HG03378 (cell line): ENCODE measurements around the gene STH.

Experiments used
- ATAC-seq: cut with Tn5 transposase; IDR thresholded peaks from one replicate; pipeline ENCODE4 v1.9.1; 2021; ENCODE audit warnings: mild to moderate bottlenecking, moderate library complexity; ENCODE audit not compliant: unreplicated experiment

STH gene

DNA sequence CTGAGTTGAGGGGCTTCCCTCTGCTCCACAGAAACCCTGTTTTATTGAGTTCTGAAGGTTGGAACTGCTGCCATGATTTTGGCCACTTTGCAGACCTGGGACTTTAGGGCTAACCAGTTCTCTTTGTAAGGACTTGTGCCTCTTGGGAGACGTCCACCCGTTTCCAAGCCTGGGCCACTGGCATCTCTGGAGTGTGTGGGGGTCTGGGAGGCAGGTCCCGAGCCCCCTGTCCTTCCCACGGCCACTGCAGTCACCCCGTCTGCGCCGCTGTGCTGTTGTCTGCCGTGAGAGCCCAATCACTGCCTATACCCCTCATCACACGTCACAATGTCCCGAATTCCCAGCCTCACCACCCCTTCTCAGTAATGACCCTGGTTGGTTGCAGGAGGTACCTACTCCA is 26.0 kb downstream of the STH start:
- no peak for ATAC-seq

DNA sequence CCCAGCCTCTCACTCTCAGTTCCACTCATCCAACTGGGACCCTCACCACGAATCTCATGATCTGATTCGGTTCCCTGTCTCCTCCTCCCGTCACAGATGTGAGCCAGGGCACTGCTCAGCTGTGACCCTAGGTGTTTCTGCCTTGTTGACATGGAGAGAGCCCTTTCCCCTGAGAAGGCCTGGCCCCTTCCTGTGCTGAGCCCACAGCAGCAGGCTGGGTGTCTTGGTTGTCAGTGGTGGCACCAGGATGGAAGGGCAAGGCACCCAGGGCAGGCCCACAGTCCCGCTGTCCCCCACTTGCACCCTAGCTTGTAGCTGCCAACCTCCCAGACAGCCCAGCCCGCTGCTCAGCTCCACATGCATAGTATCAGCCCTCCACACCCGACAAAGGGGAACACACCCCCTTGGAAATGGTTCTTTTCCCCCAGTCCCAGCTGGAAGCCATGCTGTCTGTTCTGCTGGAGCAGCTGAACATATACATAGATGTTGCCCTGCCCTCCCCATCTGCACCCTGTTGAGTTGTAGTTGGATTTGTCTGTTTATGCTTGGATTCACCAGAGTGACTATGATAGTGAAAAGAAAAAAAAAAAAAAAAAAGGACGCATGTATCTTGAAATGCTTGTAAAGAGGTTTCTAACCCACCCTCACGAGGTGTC is 26.6 kb downstream of the STH start:
- no peak for ATAC-seq

DNA sequence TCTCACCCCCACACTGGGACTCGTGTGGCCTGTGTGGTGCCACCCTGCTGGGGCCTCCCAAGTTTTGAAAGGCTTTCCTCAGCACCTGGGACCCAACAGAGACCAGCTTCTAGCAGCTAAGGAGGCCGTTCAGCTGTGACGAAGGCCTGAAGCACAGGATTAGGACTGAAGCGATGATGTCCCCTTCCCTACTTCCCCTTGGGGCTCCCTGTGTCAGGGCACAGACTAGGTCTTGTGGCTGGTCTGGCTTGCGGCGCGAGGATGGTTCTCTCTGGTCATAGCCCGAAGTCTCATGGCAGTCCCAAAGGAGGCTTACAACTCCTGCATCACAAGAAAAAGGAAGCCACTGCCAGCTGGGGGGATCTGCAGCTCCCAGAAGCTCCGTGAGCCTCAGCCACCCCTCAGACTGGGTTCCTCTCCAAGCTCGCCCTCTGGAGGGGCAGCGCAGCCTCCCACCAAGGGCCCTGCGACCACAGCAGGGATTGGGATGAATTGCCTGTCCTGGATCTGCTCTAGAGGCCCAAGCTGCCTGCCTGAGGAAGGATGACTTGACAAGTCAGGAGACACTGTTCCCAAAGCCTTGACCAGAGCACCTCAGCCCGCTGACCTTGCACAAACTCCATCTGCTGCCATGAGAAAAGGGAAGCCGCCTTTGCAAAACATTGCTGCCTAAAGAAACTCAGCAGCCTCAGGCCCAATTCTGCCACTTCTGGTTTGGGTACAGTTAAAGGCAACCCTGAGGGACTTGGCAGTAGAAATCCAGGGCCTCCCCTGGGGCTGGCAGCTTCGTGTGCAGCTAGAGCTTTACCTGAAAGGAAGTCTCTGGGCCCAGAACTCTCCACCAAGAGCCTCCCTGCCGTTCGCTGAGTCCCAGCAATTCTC is 27.4 kb downstream of the STH start:
- no peak for ATAC-seq

DNA sequence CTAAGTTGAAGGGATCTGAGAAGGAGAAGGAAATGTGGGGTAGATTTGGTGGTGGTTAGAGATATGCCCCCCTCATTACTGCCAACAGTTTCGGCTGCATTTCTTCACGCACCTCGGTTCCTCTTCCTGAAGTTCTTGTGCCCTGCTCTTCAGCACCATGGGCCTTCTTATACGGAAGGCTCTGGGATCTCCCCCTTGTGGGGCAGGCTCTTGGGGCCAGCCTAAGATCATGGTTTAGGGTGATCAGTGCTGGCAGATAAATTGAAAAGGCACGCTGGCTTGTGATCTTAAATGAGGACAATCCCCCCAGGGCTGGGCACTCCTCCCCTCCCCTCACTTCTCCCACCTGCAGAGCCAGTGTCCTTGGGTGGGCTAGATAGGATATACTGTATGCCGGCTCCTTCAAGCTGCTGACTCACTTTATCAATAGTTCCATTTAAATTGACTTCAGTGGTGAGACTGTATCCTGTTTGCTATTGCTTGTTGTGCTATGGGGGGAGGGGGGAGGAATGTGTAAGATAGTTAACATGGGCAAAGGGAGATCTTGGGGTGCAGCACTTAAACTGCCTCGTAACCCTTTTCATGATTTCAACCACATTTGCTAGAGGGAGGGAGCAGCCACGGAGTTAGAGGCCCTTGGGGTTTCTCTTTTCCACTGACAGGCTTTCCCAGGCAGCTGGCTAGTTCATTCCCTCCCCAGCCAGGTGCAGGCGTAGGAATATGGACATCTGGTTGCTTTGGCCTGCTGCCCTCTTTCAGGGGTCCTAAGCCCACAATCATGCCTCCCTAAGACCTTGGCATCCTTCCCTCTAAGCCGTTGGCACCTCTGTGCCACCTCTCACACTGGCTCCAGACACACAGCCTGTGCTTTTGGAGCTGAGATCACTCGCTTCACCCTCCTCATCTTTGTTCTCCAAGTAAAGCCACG is 28.3 kb downstream of the STH start:
- ATAC-seq = no peak

DNA sequence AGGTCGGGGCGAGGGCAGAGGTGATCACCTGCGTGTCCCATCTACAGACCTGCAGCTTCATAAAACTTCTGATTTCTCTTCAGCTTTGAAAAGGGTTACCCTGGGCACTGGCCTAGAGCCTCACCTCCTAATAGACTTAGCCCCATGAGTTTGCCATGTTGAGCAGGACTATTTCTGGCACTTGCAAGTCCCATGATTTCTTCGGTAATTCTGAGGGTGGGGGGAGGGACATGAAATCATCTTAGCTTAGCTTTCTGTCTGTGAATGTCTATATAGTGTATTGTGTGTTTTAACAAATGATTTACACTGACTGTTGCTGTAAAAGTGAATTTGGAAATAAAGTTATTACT is 28.9 kb downstream of the STH start:
- no peak for ATAC-seq

DNA sequence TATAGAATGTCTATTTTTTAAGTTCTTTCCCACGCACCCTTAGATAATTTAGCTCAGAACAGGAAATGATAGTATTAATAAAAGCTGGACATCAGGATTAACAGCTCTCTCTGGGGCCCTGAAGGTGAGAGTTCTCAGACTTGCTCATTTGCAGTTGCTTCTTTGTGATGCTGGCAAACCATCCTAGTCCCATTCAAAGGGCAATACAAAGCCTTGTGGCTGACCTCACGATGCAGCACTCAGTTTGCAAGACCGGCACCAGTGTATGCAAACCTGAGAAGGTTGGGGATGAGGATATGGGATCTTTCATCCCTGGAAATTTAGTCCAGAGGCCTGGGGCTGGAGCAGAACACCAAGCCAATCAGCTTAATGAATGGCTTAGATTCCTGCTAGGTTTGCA is 29.3 kb downstream of the STH start:
- ATAC-seq = no peak

DNA sequence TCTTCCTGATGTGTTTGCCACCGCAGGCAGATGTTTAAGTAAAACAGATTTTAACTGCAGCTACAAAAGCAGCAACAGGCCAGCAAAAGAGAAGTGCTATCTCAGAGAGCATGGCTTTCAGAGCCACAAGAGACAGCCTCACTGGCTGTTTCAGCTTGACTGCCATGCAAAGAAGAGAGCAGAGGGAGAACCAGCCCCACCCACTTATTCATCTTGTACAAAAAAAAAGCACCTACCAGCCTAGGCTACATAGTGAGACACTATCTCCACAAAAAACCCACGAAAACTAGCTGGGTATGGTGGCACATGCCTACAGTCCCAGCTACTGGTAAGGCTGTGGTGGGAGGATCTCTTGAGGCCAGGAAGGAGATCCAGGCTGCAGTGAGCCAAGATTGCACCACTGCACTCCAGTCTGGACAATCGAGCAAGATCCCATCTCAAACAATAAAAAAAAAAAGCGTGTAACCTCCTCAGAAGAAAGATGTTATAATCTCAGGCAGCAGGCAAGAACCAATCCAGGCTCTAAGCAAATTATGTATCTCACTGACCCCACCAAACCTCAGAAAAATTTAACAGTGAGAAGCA is 30.0 kb downstream of the STH start:
- no peak for ATAC-seq

DNA sequence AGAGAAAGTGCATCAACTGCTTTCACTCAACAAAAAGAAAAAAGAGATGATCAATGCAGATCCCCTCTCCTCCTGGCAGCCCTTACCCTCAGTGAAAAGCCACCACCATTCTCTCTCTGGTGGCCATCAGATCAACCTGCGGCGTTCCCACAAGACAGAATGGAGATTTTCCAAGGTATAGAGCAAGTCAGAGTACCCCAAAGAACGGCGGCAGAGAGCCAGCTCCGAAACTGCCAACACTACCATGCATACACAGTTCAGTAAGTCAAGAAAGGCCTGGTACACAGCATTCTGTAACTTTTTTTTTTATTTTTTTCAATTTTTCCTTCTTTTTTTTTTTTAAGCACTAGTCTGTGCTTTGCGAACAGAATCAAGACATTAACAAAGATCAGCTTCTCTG is 30.6 kb downstream of the STH start:
- no peak for ATAC-seq

DNA sequence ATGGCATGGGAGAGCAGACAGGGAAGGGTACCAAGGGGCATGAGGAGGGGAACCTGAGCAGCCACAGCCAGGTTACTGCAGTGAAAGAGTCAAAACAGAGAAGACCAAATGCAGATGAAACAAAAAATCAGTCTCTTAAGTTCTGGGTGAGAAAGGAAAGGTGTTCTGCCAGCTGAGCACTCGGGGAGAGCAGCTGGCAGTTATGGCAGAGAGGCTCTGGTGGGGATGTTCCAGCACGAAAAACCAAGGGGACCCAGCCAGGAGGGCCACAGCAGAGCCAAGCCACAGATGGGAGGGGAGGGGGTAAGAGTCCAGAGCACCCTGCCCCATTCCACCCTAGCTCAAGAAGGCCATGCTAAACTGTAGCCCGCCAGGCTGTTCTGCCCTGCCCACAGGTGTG is 31.7 kb downstream of the STH start:
- no peak for ATAC-seq

DNA sequence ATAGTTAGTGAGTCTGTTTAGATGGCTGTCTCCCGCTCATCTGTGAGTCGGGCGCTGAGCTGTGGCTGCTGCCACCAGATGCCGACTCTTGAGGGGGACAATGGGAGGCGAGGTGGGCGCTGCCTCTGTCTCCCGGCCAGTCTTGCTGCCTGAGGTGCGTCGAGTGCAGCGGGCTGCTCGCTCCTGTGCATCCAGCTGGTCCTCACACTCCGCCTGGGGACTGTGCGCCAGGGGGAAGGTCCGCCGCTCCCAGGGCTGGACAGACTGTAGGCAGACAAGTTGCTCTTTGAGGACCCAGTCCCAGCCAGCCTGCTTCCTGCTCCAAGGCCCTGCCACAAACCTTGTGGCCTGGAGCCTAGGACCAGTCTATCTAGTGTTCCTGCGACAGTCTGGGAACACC is 32.4 kb downstream of the STH start:
- ATAC-seq = no peak

DNA sequence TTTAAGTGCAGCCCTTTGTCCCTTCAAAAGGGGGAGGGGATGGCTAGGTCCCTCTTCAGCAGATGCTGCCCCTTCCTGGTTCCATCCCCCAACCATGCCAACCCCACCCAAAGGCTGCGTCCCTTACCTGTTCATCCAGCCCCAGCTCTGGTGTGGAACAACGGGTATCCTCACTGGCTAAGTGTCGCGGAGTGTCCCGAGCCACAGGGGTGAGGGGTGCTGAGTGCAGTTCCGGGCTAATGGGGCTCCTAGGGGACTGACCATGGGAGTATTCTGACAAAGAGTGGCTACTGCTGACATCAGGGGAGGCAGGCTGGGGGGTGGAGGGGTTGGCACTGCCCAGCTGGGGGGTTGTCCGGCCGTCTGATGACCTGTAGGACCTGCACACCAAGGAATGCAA is 32.9 kb downstream of the STH start:
- no peak for ATAC-seq

DNA sequence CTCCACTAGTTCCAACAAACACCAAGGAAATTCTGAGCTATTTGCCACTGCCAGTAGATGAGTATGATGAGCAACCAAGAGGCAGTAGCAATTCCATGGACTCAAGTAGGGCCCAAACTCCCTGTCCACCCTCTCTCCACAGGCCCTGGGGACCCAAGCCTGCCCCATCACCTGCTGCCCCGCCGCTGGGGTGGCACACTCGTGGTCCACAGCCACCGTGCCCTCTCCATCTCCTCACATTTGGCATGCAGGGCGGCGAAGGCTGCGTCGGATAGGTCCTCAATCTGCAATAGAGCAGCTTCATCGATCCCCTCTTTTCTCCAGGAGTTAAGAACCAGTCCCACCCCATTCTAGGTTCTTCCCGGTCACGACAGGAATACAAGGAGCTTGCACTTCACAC is 33.9 kb downstream of the STH start:
- no peak for ATAC-seq

DNA sequence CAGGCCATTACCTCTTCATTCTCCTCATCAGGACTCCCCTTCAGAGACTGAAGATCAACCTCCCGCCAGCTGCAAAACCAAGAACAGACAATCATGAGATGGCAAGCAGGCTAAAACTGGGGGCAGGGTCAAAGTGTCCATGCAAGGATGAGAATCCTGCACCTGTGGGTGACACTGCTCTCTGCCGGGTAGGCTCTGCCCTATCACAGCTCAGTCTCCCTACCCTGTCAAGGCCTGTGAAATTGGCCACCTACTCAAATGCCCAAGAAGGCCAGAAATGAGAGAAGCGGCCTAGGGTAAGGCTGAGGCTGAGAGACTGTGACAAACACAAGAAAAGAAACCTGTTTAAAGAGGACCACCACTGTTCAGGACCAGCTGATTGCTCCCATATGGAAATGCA is 34.3 kb downstream of the STH start:
- ATAC-seq = no peak

DNA sequence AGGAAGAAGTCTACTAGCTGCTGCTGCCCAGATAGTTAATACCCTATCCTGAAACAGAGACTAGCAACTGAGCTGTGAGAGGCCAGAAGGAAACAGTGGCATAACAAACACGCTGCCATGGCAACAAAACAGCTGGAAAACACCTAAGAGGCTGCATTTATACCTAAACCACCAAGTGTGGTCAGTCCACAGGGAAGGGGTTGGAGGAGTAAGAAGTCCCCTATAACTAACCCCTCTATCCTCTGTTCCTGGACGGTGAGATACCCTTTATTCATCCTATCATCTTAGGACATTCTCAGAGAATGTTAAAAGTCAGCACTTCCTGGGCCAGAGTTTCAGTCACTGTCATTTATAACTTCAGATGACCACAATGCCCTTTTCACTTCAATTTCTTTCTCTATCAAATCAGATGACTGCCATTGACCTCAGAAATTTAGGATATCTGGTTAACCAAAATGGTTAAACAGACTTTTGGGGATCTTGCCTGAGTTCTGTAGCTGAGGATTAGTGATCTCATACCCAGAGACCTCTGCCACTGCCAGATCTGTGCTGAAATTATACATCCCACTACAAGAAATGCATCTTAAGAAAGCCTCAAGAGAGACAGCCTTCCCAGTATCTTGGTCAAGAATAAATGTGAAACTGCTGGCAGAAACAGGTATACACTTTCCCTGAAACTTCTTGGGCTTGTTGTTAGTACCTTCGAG is 36.2 kb downstream of the STH start:
- ATAC-seq = no peak

DNA sequence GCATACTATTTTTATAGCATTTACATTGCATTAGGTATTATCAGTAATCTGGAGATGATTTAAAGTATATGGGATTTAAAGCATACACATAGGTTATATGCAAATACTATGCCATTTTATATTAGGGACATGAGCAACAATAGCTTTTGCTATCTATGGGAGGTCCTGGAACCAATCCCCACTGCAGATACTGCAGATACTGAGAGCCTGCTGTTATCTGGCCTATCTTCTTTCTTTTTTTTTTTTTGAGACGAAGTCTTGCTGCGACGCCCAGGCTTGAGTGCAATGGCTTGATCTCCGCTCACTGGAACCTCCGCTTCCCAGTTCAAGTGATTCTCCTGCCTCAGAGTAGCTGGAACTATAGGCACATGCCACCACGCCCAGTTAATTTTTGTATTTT is 37.4 kb downstream of the STH start:
- ATAC-seq = no peak

DNA sequence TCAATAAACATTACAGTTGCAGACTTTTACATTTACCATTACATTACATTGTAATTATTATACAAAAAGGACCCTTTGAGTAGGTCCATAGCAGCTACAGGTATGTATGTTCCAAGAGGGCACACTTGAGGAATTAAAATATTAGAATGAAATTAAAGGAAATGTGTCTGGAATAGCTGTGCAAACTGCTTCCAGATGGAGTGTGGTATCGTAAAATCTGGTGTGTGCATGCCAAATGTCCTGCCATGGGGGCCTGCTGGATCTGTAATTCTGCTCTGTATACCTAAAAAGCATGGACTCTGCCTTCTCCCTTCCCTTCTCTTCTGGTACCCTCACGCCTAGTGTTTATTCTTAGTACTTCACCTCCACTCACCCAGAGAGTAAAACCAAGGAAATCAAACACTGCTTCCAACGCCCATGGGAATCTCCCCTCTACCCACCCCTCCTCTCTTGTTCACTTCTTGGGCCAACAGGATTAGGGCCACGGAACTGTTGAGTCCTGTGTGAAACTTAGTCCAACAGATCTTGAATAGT is 38.7 kb downstream of the STH start:
- ATAC-seq = no peak

DNA sequence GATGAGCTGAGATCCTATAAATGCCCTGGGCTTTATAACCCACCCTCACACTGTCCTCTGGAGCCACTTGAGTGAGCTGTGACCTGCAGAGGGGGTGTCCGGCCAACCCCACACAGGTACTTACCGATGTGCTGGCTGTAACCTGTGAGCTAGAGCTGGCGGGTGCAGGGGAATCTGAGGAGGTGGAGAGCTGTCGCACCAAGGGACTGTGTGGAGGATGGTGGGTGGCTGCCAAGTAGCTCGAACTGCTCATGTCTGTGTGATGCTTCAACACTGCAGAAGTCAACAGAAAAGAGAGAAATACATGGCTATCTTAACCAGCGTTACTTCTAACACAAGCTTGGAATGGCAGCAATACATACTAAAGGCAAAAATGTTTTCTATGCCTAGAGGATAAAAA is 39.4 kb downstream of the STH start:
- ATAC-seq = no peak

DNA sequence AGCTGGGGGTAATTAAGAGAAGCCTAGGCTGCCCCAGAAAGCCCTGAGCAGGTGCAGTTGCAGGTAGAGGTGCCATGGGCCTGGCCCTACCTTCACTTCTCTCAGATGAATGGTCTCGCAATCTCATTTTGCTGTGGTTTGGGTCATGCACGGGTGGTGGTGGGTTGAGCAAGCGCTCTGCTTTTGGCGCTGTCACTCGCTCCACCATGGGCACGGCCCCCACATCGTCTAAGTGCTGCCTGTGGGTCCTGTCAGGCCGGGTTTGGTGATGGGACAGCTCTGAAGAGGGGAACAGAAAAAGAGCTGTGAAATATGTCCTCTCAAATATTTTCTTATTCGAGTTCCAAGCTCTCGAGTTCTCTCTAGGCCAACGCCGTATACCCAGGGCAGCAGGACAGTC is 39.9 kb downstream of the STH start:
- ATAC-seq = no peak

DNA sequence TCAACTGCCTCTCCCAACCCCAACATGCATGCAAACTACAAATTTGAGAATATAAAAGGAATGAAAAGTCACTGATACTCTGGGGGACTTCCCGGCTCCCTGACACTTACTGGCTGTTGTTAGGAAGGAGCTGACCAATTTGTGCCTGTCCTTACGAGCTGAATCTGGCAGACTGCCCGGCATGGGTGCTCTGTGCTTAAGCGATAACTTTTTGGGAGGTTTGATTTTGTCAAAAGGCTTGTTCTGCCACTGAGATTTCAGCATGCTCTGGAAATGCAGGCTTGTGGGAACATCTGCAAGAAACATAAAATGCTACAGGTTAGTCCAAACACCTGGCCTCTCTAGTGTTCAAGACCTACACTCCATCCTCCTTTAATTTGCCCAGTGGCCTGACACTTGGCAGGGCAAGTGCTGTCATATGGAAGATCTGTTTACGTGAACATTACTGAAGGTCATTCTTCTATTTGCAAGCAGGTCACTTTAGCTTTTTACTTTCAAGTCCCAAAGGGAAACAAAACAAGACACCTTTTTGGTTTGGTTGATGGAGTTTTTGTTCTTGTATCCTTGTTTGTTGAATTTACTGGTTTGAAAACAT is 40.6 kb downstream of the STH start:
- no peak for ATAC-seq

DNA sequence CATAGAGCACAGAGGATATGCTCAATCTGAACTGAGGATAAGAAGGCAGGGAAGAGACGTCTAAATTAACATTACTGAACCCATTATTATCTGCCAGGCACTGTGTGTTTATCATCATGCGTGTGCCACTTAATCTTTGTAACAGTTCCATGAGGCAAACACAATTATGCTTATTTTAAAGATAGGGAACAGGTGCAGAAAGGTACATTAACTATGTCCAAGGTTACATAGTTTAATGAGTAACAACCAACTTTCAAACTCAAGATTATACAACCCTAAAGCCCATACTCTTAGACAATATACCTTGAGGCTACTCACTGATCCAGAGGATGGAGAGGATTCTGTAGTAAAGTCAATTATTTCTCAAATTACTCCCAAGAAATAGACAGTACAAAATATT is 43.2 kb downstream of the STH start:
- no peak for ATAC-seq
